SK-N-SH (cell line): ENCODE results near the gene PLPPR5. TPM values are rescaled to one million over a fixed set of nuclear protein-coding genes. Genes with fewer than 3 reads are reported as not detected.

Experiments used
- CTCF ChIA-PET: fragments of 300-600, 350-600 bp; formaldehyde crosslinking; extraction: SDS; loops from one replicate; lab custom pipeline; 2021; lab: Yijun Ruan, JAX
- POLR2A ChIA-PET: fragments of 350-600 bp; sonication (Branson Sonifier 250); formaldehyde crosslinking; extraction: SDS; loops from one replicate; lab custom pipeline; 2020; ENCODE audit warnings: antibody characterized with exemption, inconsistent platforms; lab: Yijun Ruan, JAX
- DNase-seq: peaks from one replicate; pipeline ENCODE4 v3.0.0; 2012
- H2AFZ ChIP-seq: fragments of 200-600 bp; sonication (generic); 2 replicates; pipeline ENCODE4 v1.8.1; 2016; ENCODE audit warnings: antibody characterized with exemption, mild to moderate bottlenecking, low read depth
- H3F3A ChIP-seq: fragments of 200-600 bp; sonication (generic); replicated peaks from 2 replicates; pipeline ENCODE3; 2016; ENCODE audit warnings: antibody characterized with exemption, mild to moderate bottlenecking; ENCODE audit not compliant: insufficient read depth
- H3K27ac ChIP-seq, 2 experiments: fragments of 200-500 bp in 1 of 2; fragments of 200-600 bp in 1 of 2; sonication (Bioruptor generic) in 1 of 2; sonication (generic), shearing (Covaris generic) in 1 of 2; 2 replicates each; pipeline versions ENCODE4 v1.5.1 to v1.6.1; 2014 to 2016; ENCODE audit warnings: low read depth in 2 of 2, inconsistent platforms in 1 of 2, low read length in 1 of 2, mild to moderate bottlenecking in 1 of 2, mixed read lengths in 1 of 2
- H3K27me3 ChIP-seq: fragments of 200-600 bp; sonication (generic), shearing (Covaris generic); 2 replicates; pipeline ENCODE4 v1.6.1; 2016; ENCODE audit warnings: mixed run types; ENCODE audit not compliant: insufficient read depth
- H3K36me3 ChIP-seq, 2 experiments: fragments of 200-500 bp in 1 of 2; fragments of 200-600 bp in 1 of 2; sonication (Bioruptor generic) in 1 of 2; sonication (generic) in 1 of 2; replicated peaks in 1 of 2; 2 replicates each; pipeline versions ENCODE3 to v1.5.1; 2014 to 2016; ENCODE audit warnings: low read length in 1 of 2, mild to moderate bottlenecking in 1 of 2; ENCODE audit not compliant: insufficient read depth in 2 of 2, control insufficient read depth in 1 of 2
- H3K4me1 ChIP-seq, 2 experiments: fragments of 200-500 bp in 1 of 2; fragments of 200-600 bp in 1 of 2; sonication (Bioruptor generic) in 1 of 2; sonication (generic), shearing (Covaris generic) in 1 of 2; 2 replicates each; pipeline versions ENCODE4 v1.5.1 to v1.6.1; 2014 to 2016; ENCODE audit warnings: low read depth in 1 of 2, low read length in 1 of 2, mixed run types in 1 of 2; ENCODE audit not compliant: insufficient read depth in 2 of 2, control insufficient read depth in 1 of 2
- H3K4me2 ChIP-seq: fragments of 200-600 bp; sonication (generic), shearing (Covaris generic); 2 replicates; pipeline ENCODE4 v1.6.1; 2017; ENCODE audit warnings: mixed run types
- H3K4me3 ChIP-seq, 2 experiments: fragments of 200-500 bp in 1 of 2; fragments of 200-600 bp in 1 of 2; sonication (Bioruptor generic) in 1 of 2; sonication (generic), shearing (Covaris generic) in 1 of 2; 2 replicates each; pipeline versions ENCODE4 v1.5.1 to v1.8.1; 2014 to 2016; ENCODE audit warnings: low read depth in 2 of 2, inconsistent platforms in 1 of 2, low read length in 1 of 2, mild to moderate bottlenecking in 1 of 2, mixed read lengths in 1 of 2, moderate library complexity in 1 of 2
- H3K79me2 ChIP-seq: fragments of 200-600 bp; sonication (generic); 2 replicates; pipeline ENCODE4 v1.8.1; 2017; ENCODE audit warnings: mild to moderate bottlenecking; ENCODE audit not compliant: insufficient read depth
- H3K9ac ChIP-seq: fragments of 200-600 bp; sonication (generic); 2 replicates; pipeline ENCODE4 v1.6.1; 2017; ENCODE audit warnings: mixed run types
- H3K9me2 ChIP-seq: fragments of 200-600 bp; sonication (generic); 2 replicates; pipeline ENCODE4 v1.6.1; 2017; ENCODE audit warnings: mixed run types
- H3K9me3 ChIP-seq: fragments of 200-600 bp; sonication (generic); 2 replicates; pipeline ENCODE4 v1.6.1; 2017; ENCODE audit warnings: mixed run types, mild to moderate bottlenecking, moderate library complexity
- H4K20me1 ChIP-seq: fragments of 200-600 bp; sonication (generic); 2 replicates; pipeline ENCODE4 v1.6.1; 2017; ENCODE audit warnings: mild to moderate bottlenecking, mixed run types; ENCODE audit not compliant: insufficient read depth
- EP300 ChIP-seq, 2 experiments: IDR thresholded peaks; 2 replicates each; pipeline versions ENCODE4 v1.4.0 to v1.6.1; 2012; ENCODE audit warnings: borderline replicate concordance in 1 of 2, low read depth in 1 of 2, low read length in 1 of 2
- FOSL2 ChIP-seq: IDR thresholded peaks from 2 replicates; pipeline ENCODE4 v1.4.0; 2012; ENCODE audit warnings: low read depth, mild to moderate bottlenecking, moderate library complexity, borderline replicate concordance
- FOXM1 ChIP-seq: IDR thresholded peaks from 2 replicates; pipeline ENCODE4 v1.4.0; 2012; ENCODE audit warnings: low read depth, mild to moderate bottlenecking
- GATA2 ChIP-seq: sonication (generic); formaldehyde crosslinking; IDR thresholded peaks from 2 replicates; pipeline ENCODE4 v1.5.0; 2020; ENCODE audit warnings: mild to moderate bottlenecking, missing genetic modification reagents
- IRF3 ChIP-seq: fragments of 150-350 bp; IDR thresholded peaks from 2 replicates; pipeline ENCODE4 v1.6.1; 2016; ENCODE audit warnings: mild to moderate bottlenecking, low read depth, low read length
- NFIC ChIP-seq: IDR thresholded peaks from 2 replicates; pipeline ENCODE4 v1.4.0; 2012; ENCODE audit warnings: borderline replicate concordance
- NRF1 ChIP-seq: IDR thresholded peaks from 2 replicates; pipeline ENCODE4 v1.6.1; 2012; ENCODE audit warnings: low read depth, mild to moderate bottlenecking, low read length
- PBX3 ChIP-seq: IDR thresholded peaks from 2 replicates; pipeline ENCODE4; 2012
- POLR2AphosphoS5 ChIP-seq: IDR thresholded peaks from 2 replicates; pipeline ENCODE4 v1.6.1; 2012; ENCODE audit warnings: low read depth, low read length
- RCOR1 ChIP-seq: fragments of 150-350 bp; IDR thresholded peaks from 2 replicates; pipeline ENCODE4 v1.6.1; 2017; ENCODE audit warnings: antibody characterized with exemption, low read length
- RFX5 ChIP-seq: IDR thresholded peaks from 2 replicates; pipeline ENCODE4 v1.6.1; 2012; ENCODE audit warnings: mild to moderate bottlenecking, improper control_type of control experiment, low read length
- TCF12 ChIP-seq: IDR thresholded peaks from 2 replicates; pipeline ENCODE4 v1.4.0; 2012
- WGBS: methylation state at CpG from one replicate; pipeline ENCODE4 v1.1.6; 2017; ENCODE audit warnings: low lambda C conversion rate; 5-methylcytosine and 5-hydroxymethylcytosine counted together
- polyA plus RNA-seq, 3 experiments: library from polyadenylated mRNA; depleted of rRNA; stranded (reverse); fragments of >200 nt; gene quantifications; 2 replicates each; pipeline ENCODE4 v1.2.3, GENCODE V29; 2012
- TF ChIP-seq, protein P1 (sequence below): IDR thresholded peaks from 2 replicates; pipeline ENCODE4 v1.6.1; 2012; ENCODE audit warnings: mild to moderate bottlenecking, low read depth, low read length, moderate library complexity
- TF ChIP-seq, protein P2 (sequence below): IDR thresholded peaks from 2 replicates; pipeline ENCODE4 v1.4.0; 2012; ENCODE audit warnings: low read depth, borderline replicate concordance
- TF ChIP-seq, protein P3 (sequence below): fragments of 200-600 bp; sonication (generic); IDR thresholded peaks from 2 replicates; pipeline ENCODE4 v1.6.1; 2017; ENCODE audit warnings: antibody characterized with exemption, mild to moderate bottlenecking, moderate library complexity
- TF ChIP-seq, protein P4 (sequence below): IDR thresholded peaks from 2 replicates; pipeline ENCODE4 v1.4.0; 2012; ENCODE audit warnings: low read depth, borderline replicate concordance

Gene PLPPR5
- polyA plus RNA-seq, 1 of the 3 experiments (the other 2 are of a cell fraction) = 0.23 TPM

- CTCF ChIA-PET = no interaction called here
- H3K4me2 ChIP-seq = no peak overlapping the region
- H3K4me1 ChIP-seq = no peaks in the 10 kb centered on the region
- H3F3A ChIP-seq = no peaks in the 10 kb centered on the region
- no peaks in the 10 kb centered on the region; the same call in 1 of the 2 replicates for H3K27me3 ChIP-seq
- TF ChIP-seq, protein P1, sequence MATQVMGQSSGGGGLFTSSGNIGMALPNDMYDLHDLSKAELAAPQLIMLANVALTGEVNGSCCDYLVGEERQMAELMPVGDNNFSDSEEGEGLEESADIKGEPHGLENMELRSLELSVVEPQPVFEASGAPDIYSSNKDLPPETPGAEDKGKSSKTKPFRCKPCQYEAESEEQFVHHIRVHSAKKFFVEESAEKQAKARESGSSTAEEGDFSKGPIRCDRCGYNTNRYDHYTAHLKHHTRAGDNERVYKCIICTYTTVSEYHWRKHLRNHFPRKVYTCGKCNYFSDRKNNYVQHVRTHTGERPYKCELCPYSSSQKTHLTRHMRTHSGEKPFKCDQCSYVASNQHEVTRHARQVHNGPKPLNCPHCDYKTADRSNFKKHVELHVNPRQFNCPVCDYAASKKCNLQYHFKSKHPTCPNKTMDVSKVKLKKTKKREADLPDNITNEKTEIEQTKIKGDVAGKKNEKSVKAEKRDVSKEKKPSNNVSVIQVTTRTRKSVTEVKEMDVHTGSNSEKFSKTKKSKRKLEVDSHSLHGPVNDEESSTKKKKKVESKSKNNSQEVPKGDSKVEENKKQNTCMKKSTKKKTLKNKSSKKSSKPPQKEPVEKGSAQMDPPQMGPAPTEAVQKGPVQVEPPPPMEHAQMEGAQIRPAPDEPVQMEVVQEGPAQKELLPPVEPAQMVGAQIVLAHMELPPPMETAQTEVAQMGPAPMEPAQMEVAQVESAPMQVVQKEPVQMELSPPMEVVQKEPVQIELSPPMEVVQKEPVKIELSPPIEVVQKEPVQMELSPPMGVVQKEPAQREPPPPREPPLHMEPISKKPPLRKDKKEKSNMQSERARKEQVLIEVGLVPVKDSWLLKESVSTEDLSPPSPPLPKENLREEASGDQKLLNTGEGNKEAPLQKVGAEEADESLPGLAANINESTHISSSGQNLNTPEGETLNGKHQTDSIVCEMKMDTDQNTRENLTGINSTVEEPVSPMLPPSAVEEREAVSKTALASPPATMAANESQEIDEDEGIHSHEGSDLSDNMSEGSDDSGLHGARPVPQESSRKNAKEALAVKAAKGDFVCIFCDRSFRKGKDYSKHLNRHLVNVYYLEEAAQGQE = no peak
- TF ChIP-seq PBX3 (no peak), TCF12 (no peak), GATA2 (CRISPR knock-in tag) (no peak), IRF3 (no peak), NRF1 (no peak), FOXM1 (no peak), EP300 (IDR thresholded peaks at IDR 0.05; ENCODE audit: borderline replicate concordance in 1 of 2, low read depth in 1 of 2, low read length in 1 of 2) (no peak), FOSL2 (no peak), RCOR1 (no peak), NFIC (no peak), POLR2AphosphoS5 (no peak), RFX5 (no peak)
- TF ChIP-seq, protein P2, sequence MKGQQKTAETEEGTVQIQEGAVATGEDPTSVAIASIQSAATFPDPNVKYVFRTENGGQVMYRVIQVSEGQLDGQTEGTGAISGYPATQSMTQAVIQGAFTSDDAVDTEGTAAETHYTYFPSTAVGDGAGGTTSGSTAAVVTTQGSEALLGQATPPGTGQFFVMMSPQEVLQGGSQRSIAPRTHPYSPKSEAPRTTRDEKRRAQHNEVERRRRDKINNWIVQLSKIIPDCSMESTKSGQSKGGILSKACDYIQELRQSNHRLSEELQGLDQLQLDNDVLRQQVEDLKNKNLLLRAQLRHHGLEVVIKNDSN = no peak
- TF ChIP-seq, protein P3, sequence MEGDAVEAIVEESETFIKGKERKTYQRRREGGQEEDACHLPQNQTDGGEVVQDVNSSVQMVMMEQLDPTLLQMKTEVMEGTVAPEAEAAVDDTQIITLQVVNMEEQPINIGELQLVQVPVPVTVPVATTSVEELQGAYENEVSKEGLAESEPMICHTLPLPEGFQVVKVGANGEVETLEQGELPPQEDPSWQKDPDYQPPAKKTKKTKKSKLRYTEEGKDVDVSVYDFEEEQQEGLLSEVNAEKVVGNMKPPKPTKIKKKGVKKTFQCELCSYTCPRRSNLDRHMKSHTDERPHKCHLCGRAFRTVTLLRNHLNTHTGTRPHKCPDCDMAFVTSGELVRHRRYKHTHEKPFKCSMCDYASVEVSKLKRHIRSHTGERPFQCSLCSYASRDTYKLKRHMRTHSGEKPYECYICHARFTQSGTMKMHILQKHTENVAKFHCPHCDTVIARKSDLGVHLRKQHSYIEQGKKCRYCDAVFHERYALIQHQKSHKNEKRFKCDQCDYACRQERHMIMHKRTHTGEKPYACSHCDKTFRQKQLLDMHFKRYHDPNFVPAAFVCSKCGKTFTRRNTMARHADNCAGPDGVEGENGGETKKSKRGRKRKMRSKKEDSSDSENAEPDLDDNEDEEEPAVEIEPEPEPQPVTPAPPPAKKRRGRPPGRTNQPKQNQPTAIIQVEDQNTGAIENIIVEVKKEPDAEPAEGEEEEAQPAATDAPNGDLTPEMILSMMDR = no peak
- TF ChIP-seq, protein P4, sequence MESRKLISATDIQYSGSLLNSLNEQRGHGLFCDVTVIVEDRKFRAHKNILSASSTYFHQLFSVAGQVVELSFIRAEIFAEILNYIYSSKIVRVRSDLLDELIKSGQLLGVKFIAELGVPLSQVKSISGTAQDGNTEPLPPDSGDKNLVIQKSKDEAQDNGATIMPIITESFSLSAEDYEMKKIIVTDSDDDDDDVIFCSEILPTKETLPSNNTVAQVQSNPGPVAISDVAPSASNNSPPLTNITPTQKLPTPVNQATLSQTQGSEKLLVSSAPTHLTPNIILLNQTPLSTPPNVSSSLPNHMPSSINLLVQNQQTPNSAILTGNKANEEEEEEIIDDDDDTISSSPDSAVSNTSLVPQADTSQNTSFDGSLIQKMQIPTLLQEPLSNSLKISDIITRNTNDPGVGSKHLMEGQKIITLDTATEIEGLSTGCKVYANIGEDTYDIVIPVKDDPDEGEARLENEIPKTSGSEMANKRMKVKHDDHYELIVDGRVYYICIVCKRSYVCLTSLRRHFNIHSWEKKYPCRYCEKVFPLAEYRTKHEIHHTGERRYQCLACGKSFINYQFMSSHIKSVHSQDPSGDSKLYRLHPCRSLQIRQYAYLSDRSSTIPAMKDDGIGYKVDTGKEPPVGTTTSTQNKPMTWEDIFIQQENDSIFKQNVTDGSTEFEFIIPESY = no peak
- H3K9me2 ChIP-seq = no peaks in the 10 kb centered on the region; the same call in 1 of the 2 replicates
- H3K9me3 ChIP-seq = no peaks in the 10 kb centered on the region
- 35% methylated on average over 1 of the region's 1 CpG for WGBS
- no peak overlapping the region for H3K27ac ChIP-seq
- no peak for DNase-seq
- no peaks in the 10 kb centered on the region for H3K36me3 ChIP-seq
- POLR2A ChIA-PET = no interaction called here
- no peak overlapping the region for H3K9ac ChIP-seq
- H4K20me1 ChIP-seq = no peaks in the 10 kb centered on the region
- H2AFZ ChIP-seq = no peak overlapping the region
- H3K4me3 ChIP-seq = no peak overlapping the region
- no peaks in the 10 kb centered on the region for H3K79me2 ChIP-seq
These were observed 144.3 kb downstream of the PLPPR5 start for GRCh38 chr1:98860329-98860728.
